GM15510 (cell line): ENCODE data around the gene ATXN7.

Experiments
- POLR2A ChIP-seq: IDR thresholded peaks from 3 replicates; pipeline ENCODE4 v1.6.1; 2011; ENCODE audit warnings: borderline replicate concordance; ENCODE audit not compliant: insufficient read length; ENCODE audit errors: extremely low read depth

ATXN7 gene

GRCh38 chr3:63851287-63851686, 12.4 kb upstream of the ATXN7 start:
- no peak for TF ChIP-seq POLR2A

- no peak for TF ChIP-seq POLR2A
Observed at GRCh38 chr3:63853106-63853505, 10.6 kb upstream of the ATXN7 start.

- no peak for TF ChIP-seq POLR2A
Observed at GRCh38 chr3:63855333-63855940, 8.2 kb upstream of the ATXN7 start.

- TF ChIP-seq POLR2A: no peak
Observed at GRCh38 chr3:63857311-63857710, 6.4 kb upstream of the ATXN7 start.

GRCh38 chr3:63860776-63861175, 2.9 kb upstream of the ATXN7 start:
- TF ChIP-seq POLR2A: no peak

- TF ChIP-seq POLR2A: no peak
Observed at GRCh38 chr3:63861306-63861705, 2.4 kb upstream of the ATXN7 start.

- TF ChIP-seq POLR2A: no peak
Observed at GRCh38 chr3:63862804-63863149, 890 bp upstream of the ATXN7 start.

- TF ChIP-seq POLR2A: no peak
Observed at GRCh38 chr3:63864008-63864964, 619 bp downstream of the ATXN7 start.

- TF ChIP-seq POLR2A: no peak
Observed at GRCh38 chr3:63864965-63865327, 1.3 kb downstream of the ATXN7 start.

GRCh38 chr3:63867225-63867624, 3.6 kb downstream of the ATXN7 start:
- no peak for TF ChIP-seq POLR2A

GRCh38 chr3:63869940-63870614, 6.4 kb downstream of the ATXN7 start:
- TF ChIP-seq POLR2A: no peak

- TF ChIP-seq POLR2A: no peak
Observed at GRCh38 chr3:63870615-63871005, 6.9 kb downstream of the ATXN7 start.

GRCh38 chr3:63872135-63872924, 8.7 kb downstream of the ATXN7 start:
- no peak for TF ChIP-seq POLR2A

GRCh38 chr3:63874769-63875168, 11.1 kb downstream of the ATXN7 start:
- TF ChIP-seq POLR2A: no peak

GRCh38 chr3:63875510-63875909, 11.8 kb downstream of the ATXN7 start:
- no peak for TF ChIP-seq POLR2A
